Prostate gland (tissue), 2 donors: Measurements from ENCODE around the gene CIAPIN1.
"Not testable (repeated sequence)": the region's sequence is repeated elsewhere in the genome, so short reads cannot be mapped to it uniquely, and the experiment has no call there.

ENCODE experiments used
- POLR2A ChIP-seq: fragments of 450-650 bp; IDR thresholded peaks from one replicate; pipeline ENCODE4 v1.6.1; 2016; ENCODE audit warnings: antibody characterized with exemption, mild to moderate bottlenecking
- POLR2AphosphoS5 ChIP-seq: sonication (generic); formaldehyde crosslinking; IDR thresholded peaks from one replicate; pipeline ENCODE4 v1.6.1; 2017; ENCODE audit warnings: antibody characterized with exemption
- TF ChIP-seq, protein P1 (sequence below), 4 experiments: fragments of 200-600 bp in 2 of 4; fragments of 450-650 bp in 2 of 4; sonication (generic) in 2 of 4; IDR thresholded peaks; 1 replicate in 3 of 4; 2 replicates in 1 of 4; pipeline ENCODE4 v1.5.1; 2016 to 2019; ENCODE audit warnings: antibody characterized with exemption in 4 of 4, mild to moderate bottlenecking in 2 of 4, moderate library complexity in 2 of 4

DNA sequence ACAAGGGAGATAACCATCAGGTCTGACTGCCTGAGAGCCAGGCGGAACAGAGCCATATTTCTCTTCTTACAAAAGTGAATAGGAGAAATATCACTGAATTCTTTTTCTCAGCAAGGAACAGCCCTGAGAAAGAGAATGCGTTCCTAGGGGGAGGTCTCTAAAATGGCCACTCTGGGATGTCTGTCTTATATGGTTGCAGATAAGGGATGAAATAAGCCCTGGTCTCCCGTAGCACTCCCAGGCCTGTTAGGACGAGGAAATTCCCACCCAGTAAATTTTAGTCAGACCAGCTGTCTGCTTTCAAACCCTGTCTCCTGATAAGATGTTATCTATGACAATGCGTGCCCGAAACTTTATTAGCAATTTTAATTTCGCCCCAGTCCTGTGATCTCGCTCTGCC, 7.2 kb downstream of the CIAPIN1 start:
- TF ChIP-seq POLR2A, POLR2AphosphoS5: not testable (repeated sequence)
- TF ChIP-seq, protein P1, sequence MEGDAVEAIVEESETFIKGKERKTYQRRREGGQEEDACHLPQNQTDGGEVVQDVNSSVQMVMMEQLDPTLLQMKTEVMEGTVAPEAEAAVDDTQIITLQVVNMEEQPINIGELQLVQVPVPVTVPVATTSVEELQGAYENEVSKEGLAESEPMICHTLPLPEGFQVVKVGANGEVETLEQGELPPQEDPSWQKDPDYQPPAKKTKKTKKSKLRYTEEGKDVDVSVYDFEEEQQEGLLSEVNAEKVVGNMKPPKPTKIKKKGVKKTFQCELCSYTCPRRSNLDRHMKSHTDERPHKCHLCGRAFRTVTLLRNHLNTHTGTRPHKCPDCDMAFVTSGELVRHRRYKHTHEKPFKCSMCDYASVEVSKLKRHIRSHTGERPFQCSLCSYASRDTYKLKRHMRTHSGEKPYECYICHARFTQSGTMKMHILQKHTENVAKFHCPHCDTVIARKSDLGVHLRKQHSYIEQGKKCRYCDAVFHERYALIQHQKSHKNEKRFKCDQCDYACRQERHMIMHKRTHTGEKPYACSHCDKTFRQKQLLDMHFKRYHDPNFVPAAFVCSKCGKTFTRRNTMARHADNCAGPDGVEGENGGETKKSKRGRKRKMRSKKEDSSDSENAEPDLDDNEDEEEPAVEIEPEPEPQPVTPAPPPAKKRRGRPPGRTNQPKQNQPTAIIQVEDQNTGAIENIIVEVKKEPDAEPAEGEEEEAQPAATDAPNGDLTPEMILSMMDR (IDR thresholded peaks at IDR 0.05), result not testable (repeated sequence)
